ENCODE results near the gene MAMSTR. TPM values are rescaled to one million over a fixed set of nuclear protein-coding genes. Genes with fewer than 3 reads are reported as not detected.
A peak's percentile ranks its signal among the peaks of the same experiment; 100 is the strongest.
"Not testable (repeated sequence)": the region's sequence is repeated elsewhere in the genome, so short reads cannot be mapped to it uniquely, and the experiment has no call there.

The MAMSTR gene
- total RNA-seq, 1 experiment from 2014 or later: 1.9 TPM

GRCh38 chr19:48689449-48689848, 30.1 kb downstream of the MAMSTR start:
- H3K4me1 ChIP-seq: peaks cover 33% of the 10 kb centered on the region
- Mint-ChIP-seq H3K27me3 (ENCODE audit: insufficient read depth, unreplicated experiment) (no peaks in the 10 kb centered on the region), H3K9me3 (ENCODE audit: unreplicated experiment) (no peaks in the 10 kb centered on the region), H3K27ac (ENCODE audit: unreplicated experiment) (no peak overlapping the region), H3K4me3 (ENCODE audit: unreplicated experiment) (no peak overlapping the region), H3K4me1 (ENCODE audit: low read depth, unreplicated experiment) (peaks cover 13% of the 10 kb centered on the region), H3K36me3 (ENCODE audit: insufficient read depth, unreplicated experiment) (no peaks in the 10 kb centered on the region)
- DNase-seq: no peak
- H3K36me3 ChIP-seq (ENCODE audit: control insufficient read depth, insufficient read depth, low read length): no peaks in the 10 kb centered on the region
- no peaks in the 10 kb centered on the region for H3K27me3 ChIP-seq (replicated peaks; ENCODE audit: control insufficient read depth, insufficient read depth, low read length)
- H3K4me3 ChIP-seq (ENCODE audit: low read depth, low read length): no peak overlapping the region
- intact Hi-C loops (cut with micrococcal nuclease; ENCODE audit: unreplicated experiment): loop anchor here (5.0 kb wide), 1 partner anchor 42 kb away; the partner anchor contains the start of gene CA11
- no peak for TF ChIP-seq CTCF (IDR thresholded peaks at IDR 0.05; ENCODE audit: insufficient read depth in 1 of 2, low read depth in 1 of 2, low read length in 1 of 2, severe bottlenecking in 1 of 2, unreplicated experiment in 1 of 2)
- no peaks in the 10 kb centered on the region for H3K9me3 ChIP-seq
- POLR2A ChIA-PET: no interaction called here
- CTCF ChIA-PET: no interaction called here
- no TSS peak for BruUV-seq (replicated peaks)

GRCh38 chr19:48687776-48688175, 31.7 kb downstream of the MAMSTR start:
- H3K27ac Mint-ChIP-seq (ENCODE audit: unreplicated experiment): peak overlapping the region; percentile 59
- peaks cover 31% of the 10 kb centered on the region for H3K4me1 ChIP-seq
- intact Hi-C loops (cut with micrococcal nuclease; ENCODE audit: unreplicated experiment): loop anchor here (5.0 kb wide), 1 partner anchor 40 kb away; the partner anchor contains the start of gene CA11

GRCh38 chr19:48686637-48687036, 32.9 kb downstream of the MAMSTR start:
- H3K9me3 Mint-ChIP-seq (ENCODE audit: unreplicated experiment); H3K4me3 Mint-ChIP-seq (ENCODE audit: unreplicated experiment); POLR2A ChIA-PET; H3K4me3 ChIP-seq (ENCODE audit: low read depth, low read length); DNase-seq; H3K9me3 ChIP-seq; H3K36me3 Mint-ChIP-seq (ENCODE audit: insufficient read depth, unreplicated experiment); H3K27me3 ChIP-seq (replicated peaks; ENCODE audit: control insufficient read depth, insufficient read depth, low read length); H3K27me3 Mint-ChIP-seq (ENCODE audit: insufficient read depth, unreplicated experiment); BruUV-seq (replicated peaks); H3K36me3 ChIP-seq (ENCODE audit: control insufficient read depth, insufficient read depth, low read length): not testable (repeated sequence)
- H3K4me1 ChIP-seq: peaks cover 31% of the 10 kb centered on the region
- intact Hi-C loops (cut with micrococcal nuclease; ENCODE audit: unreplicated experiment): loop anchor here (5.0 kb wide), 1 partner anchor 39 kb away; the partner anchor contains the start of gene CA11
- peaks cover 11% of the 10 kb centered on the region for H3K4me1 Mint-ChIP-seq (ENCODE audit: low read depth, unreplicated experiment)
- H3K27ac Mint-ChIP-seq (ENCODE audit: unreplicated experiment): peak overlapping the region; percentile 30
- CTCF ChIA-PET: interaction anchor here (1.5 kb wide), 1 partner anchor 11 kb away, joined by 4 read pairs; no protein-coding TSS in a partner anchor

More at GRCh38 chr19:48687776-48688175, 31.7 kb downstream of the MAMSTR start:
- no peaks in the 10 kb centered on the region for H3K36me3 ChIP-seq (ENCODE audit: control insufficient read depth, insufficient read depth, low read length)
- DNase-seq: no peak
- CTCF ChIA-PET: interaction anchor here (0.5 to 1.5 kb wide), 3 partner anchors 12 to 157 kb away, joined by 3 to 6 read pairs (median 4); no protein-coding TSS in a partner anchor
- Mint-ChIP-seq H3K36me3 (ENCODE audit: insufficient read depth, unreplicated experiment) (no peaks in the 10 kb centered on the region), H3K4me3 (ENCODE audit: unreplicated experiment) (peak overlapping the region; percentile 11), H3K9me3 (ENCODE audit: unreplicated experiment) (no peaks in the 10 kb centered on the region), H3K27me3 (ENCODE audit: insufficient read depth, unreplicated experiment) (no peaks in the 10 kb centered on the region), H3K4me1 (ENCODE audit: low read depth, unreplicated experiment) (peaks cover 11% of the 10 kb centered on the region)
- no peak for TF ChIP-seq CTCF (IDR thresholded peaks at IDR 0.05; ENCODE audit: insufficient read depth in 1 of 2, low read depth in 1 of 2, low read length in 1 of 2, severe bottlenecking in 1 of 2, unreplicated experiment in 1 of 2)
- no TSS peak for BruUV-seq (replicated peaks)
- POLR2A ChIA-PET: interaction anchor here (1.0 kb wide), 1 partner anchor 51 kb away, joined by 3 read pairs; no protein-coding TSS in a partner anchor
- no peak overlapping the region for H3K4me3 ChIP-seq (ENCODE audit: low read depth, low read length)
- H3K9me3 ChIP-seq: no peaks in the 10 kb centered on the region
- H3K27me3 ChIP-seq (replicated peaks; ENCODE audit: control insufficient read depth, insufficient read depth, low read length): no peaks in the 10 kb centered on the region
